AML-193 (cell line): Measurements from ENCODE around the gene CDH10.
A peak's percentile ranks its signal among the peaks of the same experiment; 100 is the strongest.

ENCODE experiments used
- DNase-seq, 2 experiments: peaks; one replicate each; lab custom pipeline; 2025; lab: John Stamatoyannopoulos, UW

The CDH10 gene

GRCh38 chr5:24598956-24599355, 45.8 kb downstream of the CDH10 start:
- DNase-seq: no peak

GRCh38 chr5:24595329-24595728, 49.4 kb downstream of the CDH10 start:
- DNase-seq: no peak

- no peak for DNase-seq
Measured at GRCh38 chr5:24591426-24591825, 53.4 kb downstream of the CDH10 start.

- DNase-seq: no peak
Measured at GRCh38 chr5:24589566-24589965, 55.2 kb downstream of the CDH10 start.

- DNase-seq: no peak
Measured at GRCh38 chr5:24585751-24586150, 59.0 kb downstream of the CDH10 start.

- DNase-seq: no peak
Measured at GRCh38 chr5:24571302-24571701, 73.5 kb downstream of the CDH10 start.

GRCh38 chr5:24566933-24567332, 77.8 kb downstream of the CDH10 start:
- no peak for DNase-seq

GRCh38 chr5:24555229-24555628, 89.5 kb downstream of the CDH10 start:
- no peak for DNase-seq

GRCh38 chr5:24547132-24547531, 97.6 kb downstream of the CDH10 start:
- no peak for DNase-seq

GRCh38 chr5:24539613-24540012, 105.2 kb downstream of the CDH10 start:
- DNase-seq: peak; percentile 10 to 17

- no peak for DNase-seq
Measured at GRCh38 chr5:24538346-24538745, 106.4 kb downstream of the CDH10 start.

GRCh38 chr5:24535646-24536045, 109.1 kb downstream of the CDH10 start:
- DNase-seq: no peak

- no peak for DNase-seq
Measured at GRCh38 chr5:24530906-24531305, 113.9 kb downstream of the CDH10 start.

- no peak for DNase-seq
Measured at GRCh38 chr5:24525414-24525813, 119.4 kb downstream of the CDH10 start.

GRCh38 chr5:24512423-24512822, 132.4 kb downstream of the CDH10 start:
- no peak for DNase-seq

- no peak for DNase-seq
Measured at GRCh38 chr5:24510523-24510988, 134.2 kb downstream of the CDH10 start.

GRCh38 chr5:24509943-24510342, 134.8 kb downstream of the CDH10 start:
- no peak for DNase-seq

- no peak for DNase-seq
Measured at GRCh38 chr5:24505258-24505657, 139.5 kb downstream of the CDH10 start.

GRCh38 chr5:24497591-24498157, 147.1 kb downstream of the CDH10 start:
- DNase-seq: no peak

GRCh38 chr5:24497145-24497544, 147.6 kb downstream of the CDH10 start:
- no peak for DNase-seq

GRCh38 chr5:24496268-24496667, 148.5 kb downstream of the CDH10 start:
- DNase-seq: no peak

GRCh38 chr5:24492229-24492628, 152.5 kb downstream of the CDH10 start:
- no peak for DNase-seq

GRCh38 chr5:24491490-24491889, 153.3 kb downstream of the CDH10 start:
- DNase-seq: no peak
